Measurements from ENCODE around the gene MTOR. TPM values are rescaled to one million over a fixed set of nuclear protein-coding genes. Genes with fewer than 3 reads are reported as not detected.

MTOR gene
- total and polyA plus RNA-seq, 2 donors (not counting 3 experiments of a cell fraction or from before 2014, with no cell fraction given), result 33.5 to 50.4 TPM

DNA sequence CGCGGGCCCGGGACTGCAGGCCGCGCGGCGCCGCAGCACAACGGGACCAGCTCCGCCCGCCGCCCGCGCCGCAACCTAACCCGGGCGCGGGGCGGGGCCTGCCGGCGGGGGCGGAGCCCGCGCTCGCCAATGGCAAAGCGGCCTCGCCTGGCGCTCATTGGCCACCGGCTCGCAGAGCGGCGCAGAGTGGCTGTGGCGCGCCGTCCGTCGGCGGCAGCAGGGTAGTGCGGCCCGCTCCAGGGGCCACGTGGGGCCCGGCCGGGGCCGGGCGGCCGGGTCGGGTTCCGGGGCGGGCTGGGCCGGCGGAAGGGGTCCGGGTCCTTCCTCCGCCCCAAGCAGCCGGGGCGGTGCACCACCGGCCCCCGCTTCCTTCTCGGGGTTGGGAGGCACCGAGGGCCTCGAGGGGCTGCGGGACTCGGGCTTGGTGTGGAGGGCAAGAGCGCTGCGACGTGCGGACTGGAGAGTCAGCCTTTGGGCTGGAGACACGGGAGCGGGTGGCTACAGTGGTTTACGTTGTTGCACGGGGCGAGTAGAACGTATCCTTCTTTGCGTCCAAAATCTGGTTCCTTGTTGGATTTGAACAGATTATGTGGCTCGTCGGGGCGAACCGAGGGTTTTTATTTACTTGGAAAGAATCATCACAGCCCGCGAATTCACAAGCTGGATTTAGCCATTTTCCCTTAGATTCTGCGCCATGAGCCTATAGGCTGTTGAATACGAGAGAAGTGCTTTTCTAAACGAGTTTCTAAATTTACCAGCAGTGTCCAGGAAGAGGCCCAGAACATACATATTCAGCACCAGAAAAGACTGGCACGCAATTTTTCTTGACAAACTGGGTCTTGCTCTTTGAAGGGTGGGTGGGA, 202.2 kb downstream of the MTOR start, which contains the start of gene SRM:
Gene SRM (minus strand): TSS at position 51 of the 863 bp plus-strand sequence. CDS start 75 bp downstream, outside the sequence.
- peaks cover 20% of the 10 kb centered on the region for H3K79me2 ChIP-seq (ENCODE audit: control insufficient read depth, insufficient read depth, low read length)
- peak within 1 kb of the TSS; percentile 88 to 91 (median 89) for H3K4me3 ChIP-seq (replicated peaks in 1 of 3; ENCODE audit: insufficient read depth in 1 of 3, low read depth in 1 of 3, low read length in 3 of 3)
- H3K4me1 ChIP-seq (ENCODE audit: control insufficient read depth, extremely low read depth, insufficient read depth, low read length), result peaks cover 13% of the 10 kb centered on the region
- DNase-seq (ENCODE audit: low read depth, low spot score), result peak; percentile 89
- peaks cover 0 to 12% of the 10 kb centered on the region in 2 experiments for H3K36me3 ChIP-seq (ENCODE audit: control insufficient read depth in 2 of 2, extremely low read depth in 1 of 2, insufficient read depth in 2 of 2, low read length in 2 of 2)
- H3K9me1 ChIP-seq (replicated peaks; ENCODE audit: control insufficient read depth, extremely low read depth, insufficient read depth, low read length), result no peaks in the 10 kb centered on the region
- intact Hi-C loops (cut with micrococcal nuclease) (loop anchor here (1.0 to 5.0 kb wide), 2 partner anchors 23 to 37 kb away; partner anchors contain the start of gene EXOSC10), dilution Hi-C loops (cut with MboI; ENCODE audit: extremely low pct_ligation_motif_present, low sequenced_read_pairs) (no loop called here)
- peak; percentile 90 for FAIRE-seq
- H4K20me1 ChIP-seq (replicated peaks; ENCODE audit: control insufficient read depth, extremely low read depth, insufficient read depth, low read length), result no peaks in the 10 kb centered on the region
- H3K9ac ChIP-seq (replicated peaks; ENCODE audit: extremely low read depth, insufficient read depth, low read length), result peak within 1 kb of the TSS; percentile 82
- H3K9me3 ChIP-seq (replicated peaks; ENCODE audit: control insufficient read depth, insufficient read depth, low read length), result no peaks in the 10 kb centered on the region
- peak within 1 kb of the TSS; percentile 97 for H2AFZ ChIP-seq (ENCODE audit: low read depth, low read length)
- peak within 1 kb of the TSS; percentile 97 for H3K4me2 ChIP-seq (ENCODE audit: insufficient read depth, low read length)
- ChIA-PET CTCF (interaction anchor here (1.0 to 4.1 kb wide), 5 partner anchors 10 to 585 kb away, joined by 3 to 69 read pairs (median 3); no protein-coding TSS in a partner anchor), POLR2A (no interaction called here)
- TF ChIP-seq POLR2AphosphoS5 (IDR thresholded peaks at IDR 0.05; ENCODE audit: insufficient read depth, low read depth, low read length), result peak; percentile 83
- TF ChIP-seq, protein P1, sequence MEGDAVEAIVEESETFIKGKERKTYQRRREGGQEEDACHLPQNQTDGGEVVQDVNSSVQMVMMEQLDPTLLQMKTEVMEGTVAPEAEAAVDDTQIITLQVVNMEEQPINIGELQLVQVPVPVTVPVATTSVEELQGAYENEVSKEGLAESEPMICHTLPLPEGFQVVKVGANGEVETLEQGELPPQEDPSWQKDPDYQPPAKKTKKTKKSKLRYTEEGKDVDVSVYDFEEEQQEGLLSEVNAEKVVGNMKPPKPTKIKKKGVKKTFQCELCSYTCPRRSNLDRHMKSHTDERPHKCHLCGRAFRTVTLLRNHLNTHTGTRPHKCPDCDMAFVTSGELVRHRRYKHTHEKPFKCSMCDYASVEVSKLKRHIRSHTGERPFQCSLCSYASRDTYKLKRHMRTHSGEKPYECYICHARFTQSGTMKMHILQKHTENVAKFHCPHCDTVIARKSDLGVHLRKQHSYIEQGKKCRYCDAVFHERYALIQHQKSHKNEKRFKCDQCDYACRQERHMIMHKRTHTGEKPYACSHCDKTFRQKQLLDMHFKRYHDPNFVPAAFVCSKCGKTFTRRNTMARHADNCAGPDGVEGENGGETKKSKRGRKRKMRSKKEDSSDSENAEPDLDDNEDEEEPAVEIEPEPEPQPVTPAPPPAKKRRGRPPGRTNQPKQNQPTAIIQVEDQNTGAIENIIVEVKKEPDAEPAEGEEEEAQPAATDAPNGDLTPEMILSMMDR (IDR thresholded peaks at IDR 0.05; ENCODE audit: extremely low read depth in 1 of 2, insufficient read depth in 1 of 2, low read depth in 1 of 2, low read length in 2 of 2), result peak; percentile 13 to 45
- TF ChIP-seq POLR2A (IDR thresholded peaks at IDR 0.05; ENCODE audit: low read depth, low read length), result peak; percentile 84
- no peak for TF ChIP-seq GATA2 (IDR thresholded peaks at IDR 0.05; ENCODE audit: insufficient read depth, insufficient read length, low read depth, low read length)
- peak; percentile 42 for TF ChIP-seq MAX (IDR thresholded peaks at IDR 0.05; ENCODE audit: insufficient read depth, insufficient read length)
- no peak for TF ChIP-seq MYC (IDR thresholded peaks at IDR 0.05; ENCODE audit: low read depth, low read length)
- peak within 1 kb of the TSS; percentile 5 for H3K27ac ChIP-seq (ENCODE audit: insufficient read depth, low read depth, low read length)
- no peaks in the 10 kb centered on the region for H3K27me3 ChIP-seq (ENCODE audit: control insufficient read depth in 2 of 2, insufficient read depth in 2 of 2, low read length in 2 of 2)
- TSS peak; percentile 85 for BruUV-seq (replicated peaks)

Data from endothelial cell of umbilical vein (primary cell).